Dermis microvascular lymphatic vessel endothelial cell (primary cell): ENCODE data around the gene MCUB. TPM values are rescaled to one million over a fixed set of nuclear protein-coding genes. Genes with fewer than 3 reads are reported as not detected.
A peak's percentile ranks its signal among the peaks of the same experiment; 100 is the strongest.

Experiments used
- DNase-seq, 2 donors: peaks; one replicate each; pipeline versions ENCODE4 v3.0.0 to v3.0.0-alpha.2; 2010; ENCODE audit warnings: low read depth in 2 of 2
- total RNA-seq: library from RNA; depleted of rRNA; stranded (reverse); fragments of >200 nt; gene quantifications from 2 replicates; pipeline ENCODE4 v1.2.1, GENCODE V29; 2014

MCUB gene
- total RNA-seq, 1 donor from 2014 or later, result 54.3 TPM

DNA sequence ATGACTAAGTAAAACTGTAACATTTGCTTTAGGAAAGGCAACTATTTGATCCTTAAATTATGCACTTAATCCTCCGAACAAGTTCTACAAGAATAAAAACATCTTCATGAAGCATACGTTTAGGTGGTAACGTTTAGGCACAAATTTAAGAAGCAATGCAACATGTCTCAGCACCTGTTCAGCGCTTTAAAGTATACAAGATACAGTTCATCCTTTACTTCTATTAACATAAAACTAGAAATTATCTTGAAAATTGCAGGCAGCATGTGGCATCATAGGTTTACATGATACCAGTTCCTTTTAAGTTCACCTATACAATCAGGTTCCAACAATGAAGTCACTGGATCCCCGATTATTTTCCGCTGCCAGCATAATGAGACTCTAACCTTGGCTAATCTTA, 168.3 kb downstream of the MCUB start:
- DNase-seq, result no peak

DNA sequence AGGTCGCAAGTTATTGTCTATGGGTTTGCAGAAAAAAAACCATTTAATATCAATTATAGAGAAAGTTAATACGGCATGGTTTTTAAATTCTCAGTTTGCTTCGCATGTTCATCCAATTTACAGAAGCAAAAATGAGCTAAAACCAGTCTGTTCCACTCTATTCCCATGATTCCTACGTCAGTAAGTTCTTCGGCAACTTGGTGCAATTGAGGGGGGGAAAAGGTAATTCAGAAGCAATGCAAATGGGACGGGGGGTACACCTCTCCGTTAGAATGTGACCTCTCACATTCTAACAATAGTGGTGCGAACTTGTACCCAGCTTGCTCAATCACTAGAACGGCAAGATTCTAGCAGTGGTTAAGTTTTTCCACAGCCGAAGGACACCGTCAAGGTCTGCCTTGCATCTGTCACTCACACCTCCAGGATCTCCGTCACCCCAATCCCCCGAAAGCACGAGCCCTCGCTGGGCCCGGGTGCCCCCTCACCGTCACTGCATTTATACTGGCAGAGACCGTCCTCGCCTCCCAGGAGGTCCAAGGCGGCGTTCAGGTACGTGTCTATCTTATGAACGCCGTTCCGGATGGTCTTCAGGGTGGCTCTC, 169.2 kb downstream of the MCUB start:
- peak in 1 of 2 donors; percentile 5 for DNase-seq

DNA sequence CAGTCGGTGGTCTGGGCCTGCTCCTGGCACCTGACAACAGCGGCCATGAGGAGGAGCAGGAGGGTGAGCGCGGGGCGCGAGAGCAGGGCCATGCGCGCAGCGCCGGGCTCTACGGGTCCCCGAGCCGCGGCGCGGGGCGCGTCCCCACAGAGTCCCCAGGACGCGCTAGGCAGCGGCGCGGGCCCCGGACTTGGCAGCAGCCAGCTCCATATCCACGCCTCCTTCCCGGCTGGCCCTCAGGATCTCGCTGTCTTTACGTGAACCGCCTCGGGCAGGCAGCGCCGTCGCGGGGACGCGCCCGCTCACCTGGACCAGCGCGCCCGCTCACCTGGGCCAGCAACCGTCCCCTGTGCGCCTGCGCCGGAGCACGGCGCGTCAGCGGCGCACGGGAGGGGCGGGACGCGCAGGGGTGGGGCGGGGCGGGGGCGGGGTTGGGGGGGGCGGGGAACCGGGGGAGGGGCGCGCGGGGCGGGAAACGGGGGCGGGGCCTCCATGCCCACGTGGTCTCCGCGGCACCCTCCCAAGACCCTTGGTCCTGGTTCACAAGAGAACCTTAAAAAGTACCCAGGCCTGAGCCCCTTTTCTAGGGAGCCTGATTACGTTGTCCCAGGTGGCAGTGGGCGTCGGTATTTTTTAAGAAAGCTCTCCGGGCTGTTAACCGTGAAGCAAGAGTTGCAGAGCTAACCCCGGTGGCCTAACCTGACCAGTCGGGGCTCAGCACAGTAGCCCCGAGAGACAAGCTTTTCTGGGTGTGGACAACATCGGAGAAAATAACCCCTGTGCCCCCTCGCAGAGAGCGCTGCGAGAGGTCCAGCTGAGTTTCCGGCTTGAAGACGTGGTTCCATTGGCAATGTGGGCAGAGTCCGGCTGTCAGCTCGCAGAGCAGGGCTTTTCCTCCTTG, 169.9 kb downstream of the MCUB start, which contains the start of gene PLA2G12A:
TSS of gene PLA2G12A (minus strand) at position 353 of the 901 bp plus-strand sequence. CDS start at position 92, 261 bp downstream.
- peak; percentile 23 to 61 for DNase-seq

DNA sequence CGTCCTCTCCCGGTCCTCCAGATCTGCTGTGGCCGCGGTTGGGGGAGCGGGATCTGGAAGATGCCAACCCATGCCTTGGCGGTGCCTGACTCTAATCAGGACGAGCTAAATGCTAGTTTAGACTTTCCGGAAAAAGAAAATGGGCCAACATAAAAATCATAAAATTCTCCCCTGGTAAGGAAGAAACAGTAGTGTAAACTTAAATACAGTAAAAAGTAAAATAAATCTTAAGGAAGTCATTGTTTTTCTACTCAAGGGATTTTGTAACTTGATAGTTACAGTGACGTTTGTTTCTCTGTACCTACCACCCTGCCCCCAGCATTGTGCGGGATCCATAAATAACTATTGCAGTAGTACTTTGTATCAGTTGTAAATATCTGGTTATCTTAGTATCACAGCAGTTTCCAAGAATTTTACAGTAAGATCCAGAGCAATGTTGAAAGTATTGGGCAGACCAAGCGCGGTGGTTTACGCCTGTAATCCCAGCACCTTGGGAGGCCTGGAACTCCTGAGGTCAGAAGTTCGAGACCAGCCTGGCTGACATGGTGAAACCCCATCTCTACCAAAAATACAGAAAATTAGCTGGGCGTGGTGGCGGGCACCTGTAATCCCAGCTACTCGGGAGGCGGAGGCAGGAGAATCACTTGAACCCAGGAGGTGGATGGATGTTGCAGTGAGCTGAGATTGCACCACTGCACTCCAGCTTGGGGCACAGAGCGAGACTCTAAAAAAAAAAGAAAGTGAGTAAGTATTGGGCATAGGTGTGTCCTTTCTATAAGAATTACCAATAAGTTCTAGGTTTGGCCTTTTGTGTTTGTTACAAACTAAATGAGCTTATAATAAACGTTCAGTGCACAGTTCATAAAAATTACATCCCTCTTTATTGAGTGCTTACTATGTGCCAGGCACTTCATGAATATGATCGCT, 170.8 kb downstream of the MCUB start:
- no peak for DNase-seq

DNA sequence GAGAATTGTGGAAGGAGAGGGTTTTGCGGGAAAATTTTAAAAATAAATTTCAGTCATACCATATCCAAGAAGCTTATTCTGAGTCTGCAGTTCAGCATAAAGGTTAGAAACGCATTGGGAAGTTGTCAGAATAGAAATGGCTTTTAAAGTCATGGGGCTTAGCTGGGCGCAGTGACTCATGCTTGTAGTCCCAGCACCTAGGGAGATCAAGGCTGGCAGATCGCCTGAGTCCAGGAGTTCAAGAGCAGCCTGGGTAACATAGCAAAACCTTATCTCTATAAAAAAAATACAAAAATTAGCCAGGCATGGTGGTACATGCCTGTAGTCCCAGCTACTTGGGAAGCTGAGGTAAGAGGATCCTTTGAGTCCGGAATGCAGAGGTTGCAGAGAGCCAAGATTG, 173.7 kb downstream of the MCUB start:
- DNase-seq, result no peak

DNA sequence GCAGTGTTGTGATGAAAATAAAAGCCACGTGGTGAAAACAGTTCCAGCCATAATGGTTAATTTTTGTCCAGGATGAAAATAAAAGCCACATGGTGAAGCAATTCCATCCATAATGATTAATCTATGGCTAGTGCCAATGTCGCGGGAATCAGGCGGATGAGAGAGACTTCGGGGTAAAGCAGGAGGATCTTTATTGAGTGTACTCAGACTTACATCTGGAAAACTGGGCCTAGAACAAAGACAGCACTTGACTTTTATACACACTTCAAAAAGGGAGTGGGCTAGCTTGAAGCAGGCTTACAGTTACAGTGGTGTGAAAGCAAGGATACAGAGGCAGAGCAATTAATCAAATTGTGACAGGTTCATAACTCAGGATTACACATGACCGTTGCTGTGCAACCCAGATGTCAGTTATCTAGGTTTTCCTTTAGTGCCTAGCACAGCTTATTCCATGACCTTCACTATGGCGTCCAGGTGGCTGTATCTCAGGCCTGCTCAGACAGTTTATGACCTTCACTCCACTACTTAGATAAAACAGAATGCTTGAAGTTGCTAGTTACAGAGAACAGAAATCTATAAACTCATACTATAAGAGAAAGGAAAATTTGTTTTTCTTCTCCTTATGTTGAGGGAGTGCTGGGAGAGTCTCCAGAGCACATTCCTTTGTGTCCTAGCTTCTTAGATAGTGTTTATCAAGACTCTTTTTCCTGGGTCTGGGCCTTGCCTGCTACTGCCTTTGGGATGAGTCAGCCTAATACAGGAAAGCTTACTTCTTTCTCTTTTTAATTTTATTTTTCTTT, 175.7 kb downstream of the MCUB start:
- DNase-seq, result no peak

Other genes with a start within 250 kb of the MCUB start
- gene SEC24B, start 126.4 kb upstream of the MCUB start, total RNA-seq, result 10.0 and 16.1 TPM in 2 replicates
- 45.3 and 47.9 TPM in 2 replicates for gene CASP6, start 143.2 kb downstream of the MCUB start, total RNA-seq
- gene PLA2G12A, start 169.8 kb downstream of the MCUB start, total RNA-seq, result 5.8 and 7.8 TPM in 2 replicates
- 23.4 and 59.7 TPM in 2 replicates for gene CFI, start 241.8 kb downstream of the MCUB start, total RNA-seq